Activated naive CD8-positive, alpha-beta T cell (primary cell): ENCODE results near the gene ACADM.
A peak's percentile ranks its signal among the peaks of the same experiment; 100 is the strongest.
"Not testable (repeated sequence)": the region's sequence is repeated elsewhere in the genome, so short reads cannot be mapped to it uniquely, and the experiment has no call there.

Source experiments
- H3K27ac Mint-ChIP-seq: one replicate; pipeline ENCODE4 v1.8.0; 2021; ENCODE audit warnings: mixed read lengths
- H3K27me3 Mint-ChIP-seq: one replicate; pipeline ENCODE4 v1.8.0; 2021; ENCODE audit warnings: mixed read lengths
- H3K36me3 Mint-ChIP-seq: one replicate; pipeline ENCODE4 v1.8.0; 2021; ENCODE audit warnings: mixed read lengths
- H3K4me1 Mint-ChIP-seq: one replicate; pipeline ENCODE4 v1.8.0; 2021; ENCODE audit warnings: low read depth, mixed read lengths
- H3K4me3 Mint-ChIP-seq: one replicate; pipeline ENCODE4 v1.8.0; 2021; ENCODE audit warnings: mild to moderate bottlenecking, mixed read lengths
- H3K9me3 Mint-ChIP-seq: one replicate; pipeline ENCODE4 v1.8.0; 2021; ENCODE audit warnings: low read depth, mixed read lengths

Gene ACADM

GRCh38 chr1:75724472-75725022 is at the start of gene ACADM:
TSS of gene ACADM (plus strand) at chr1:75724709. CDS start at chr1:75724788, 79 bp downstream.
- Mint-ChIP-seq H3K36me3 (no peaks in the 10 kb centered on the region), H3K4me3 (peak within 1 kb of the TSS; percentile 98), H3K27ac (peak within 1 kb of the TSS; percentile 95), H3K4me1 (peaks cover 61% of the 10 kb centered on the region), H3K9me3 (no peaks in the 10 kb centered on the region), H3K27me3 (no peaks in the 10 kb centered on the region)

- Mint-ChIP-seq H3K4me3 (no peak overlapping the region), H3K36me3 (no peaks in the 10 kb centered on the region), H3K4me1 (no peaks in the 10 kb centered on the region), H3K27me3 (peaks cover 3% of the 10 kb centered on the region), H3K9me3 (no peaks in the 10 kb centered on the region), H3K27ac (no peak overlapping the region)
Measured at GRCh38 chr1:75677443-75677842, 47.1 kb upstream of the ACADM start.

- not testable (repeated sequence) for H3K4me1 Mint-ChIP-seq, H3K27ac Mint-ChIP-seq, H3K36me3 Mint-ChIP-seq, H3K27me3 Mint-ChIP-seq, H3K9me3 Mint-ChIP-seq, H3K4me3 Mint-ChIP-seq
Measured at GRCh38 chr1:75677964-75678363, 46.5 kb upstream of the ACADM start.

- no peaks in the 10 kb centered on the region for H3K27me3 Mint-ChIP-seq
- H3K36me3 Mint-ChIP-seq: no peaks in the 10 kb centered on the region
- no peak overlapping the region for H3K4me3 Mint-ChIP-seq
- no peaks in the 10 kb centered on the region for H3K4me1 Mint-ChIP-seq
- no peak overlapping the region for H3K27ac Mint-ChIP-seq
- no peaks in the 10 kb centered on the region for H3K9me3 Mint-ChIP-seq
Measured at GRCh38 chr1:75690547-75690946, 34.0 kb upstream of the ACADM start.

GRCh38 chr1:75693551-75693950 is 31.0 kb upstream of the ACADM start:
- no peaks in the 10 kb centered on the region for H3K9me3 Mint-ChIP-seq
- H3K36me3 Mint-ChIP-seq: no peaks in the 10 kb centered on the region
- no peak overlapping the region for H3K4me3 Mint-ChIP-seq
- peaks cover under 1% of the 10 kb centered on the region for H3K27me3 Mint-ChIP-seq
- no peak overlapping the region for H3K27ac Mint-ChIP-seq
- H3K4me1 Mint-ChIP-seq: no peaks in the 10 kb centered on the region

- Mint-ChIP-seq H3K4me1 (no peaks in the 10 kb centered on the region), H3K9me3 (no peaks in the 10 kb centered on the region), H3K36me3 (no peaks in the 10 kb centered on the region), H3K27ac (no peak overlapping the region), H3K27me3 (peaks cover 2% of the 10 kb centered on the region), H3K4me3 (no peak overlapping the region)
Measured at GRCh38 chr1:75696000-75696399, 28.5 kb upstream of the ACADM start.

- Mint-ChIP-seq H3K36me3 (peaks cover 5% of the 10 kb centered on the region), H3K4me1 (no peaks in the 10 kb centered on the region), H3K27ac (no peak overlapping the region), H3K27me3 (peaks cover 17% of the 10 kb centered on the region), H3K9me3 (peaks cover 4% of the 10 kb centered on the region), H3K4me3 (no peak overlapping the region)
Measured at GRCh38 chr1:75707191-75707590, 17.3 kb upstream of the ACADM start.

GRCh38 chr1:75708910-75709309 is 15.6 kb upstream of the ACADM start:
- peaks cover 8% of the 10 kb centered on the region for H3K36me3 Mint-ChIP-seq
- peaks cover 21% of the 10 kb centered on the region for H3K27me3 Mint-ChIP-seq
- H3K27ac Mint-ChIP-seq: no peak overlapping the region
- H3K4me1 Mint-ChIP-seq: no peaks in the 10 kb centered on the region
- H3K9me3 Mint-ChIP-seq: peaks cover 4% of the 10 kb centered on the region
- no peak overlapping the region for H3K4me3 Mint-ChIP-seq

GRCh38 chr1:75710832-75711231 is 13.7 kb upstream of the ACADM start:
- no peak overlapping the region for H3K27ac Mint-ChIP-seq
- peaks cover 23% of the 10 kb centered on the region for H3K27me3 Mint-ChIP-seq
- peaks cover 4% of the 10 kb centered on the region for H3K9me3 Mint-ChIP-seq
- no peaks in the 10 kb centered on the region for H3K4me1 Mint-ChIP-seq
- H3K4me3 Mint-ChIP-seq: no peak overlapping the region
- peaks cover 8% of the 10 kb centered on the region for H3K36me3 Mint-ChIP-seq

GRCh38 chr1:75711846-75712245 is 12.7 kb upstream of the ACADM start:
- no peaks in the 10 kb centered on the region for H3K4me1 Mint-ChIP-seq
- peaks cover 4% of the 10 kb centered on the region for H3K9me3 Mint-ChIP-seq
- no peak overlapping the region for H3K27ac Mint-ChIP-seq
- H3K36me3 Mint-ChIP-seq: peaks cover 8% of the 10 kb centered on the region
- H3K27me3 Mint-ChIP-seq: peaks cover 20% of the 10 kb centered on the region
- no peak overlapping the region for H3K4me3 Mint-ChIP-seq

- Mint-ChIP-seq H3K4me3 (no peak overlapping the region), H3K27ac (no peak overlapping the region), H3K27me3 (peaks cover 19% of the 10 kb centered on the region), H3K4me1 (no peaks in the 10 kb centered on the region), H3K36me3 (peaks cover 8% of the 10 kb centered on the region), H3K9me3 (peaks cover 4% of the 10 kb centered on the region)
Measured at GRCh38 chr1:75712306-75712705, 12.2 kb upstream of the ACADM start.

- Mint-ChIP-seq H3K9me3 (no peaks in the 10 kb centered on the region), H3K4me1 (peaks cover 30% of the 10 kb centered on the region), H3K36me3 (no peaks in the 10 kb centered on the region), H3K4me3 (no peak overlapping the region), H3K27ac (no peak overlapping the region), H3K27me3 (no peaks in the 10 kb centered on the region)
Measured at GRCh38 chr1:75719810-75720209, 4.7 kb upstream of the ACADM start.

GRCh38 chr1:75720325-75720724 is 4.2 kb upstream of the ACADM start:
- no peak overlapping the region for H3K4me3 Mint-ChIP-seq
- peaks cover 31% of the 10 kb centered on the region for H3K4me1 Mint-ChIP-seq
- no peaks in the 10 kb centered on the region for H3K27me3 Mint-ChIP-seq
- H3K36me3 Mint-ChIP-seq: no peaks in the 10 kb centered on the region
- no peak overlapping the region for H3K27ac Mint-ChIP-seq
- no peaks in the 10 kb centered on the region for H3K9me3 Mint-ChIP-seq

- Mint-ChIP-seq H3K4me1 (peaks cover 36% of the 10 kb centered on the region), H3K36me3 (no peaks in the 10 kb centered on the region), H3K9me3 (no peaks in the 10 kb centered on the region), H3K4me3 (no peak overlapping the region), H3K27ac (no peak overlapping the region), H3K27me3 (no peaks in the 10 kb centered on the region)
Measured at GRCh38 chr1:75720820-75721219, 3.7 kb upstream of the ACADM start.

- not testable (repeated sequence) for H3K27ac Mint-ChIP-seq, H3K4me3 Mint-ChIP-seq, H3K9me3 Mint-ChIP-seq, H3K36me3 Mint-ChIP-seq, H3K27me3 Mint-ChIP-seq
- peaks cover 51% of the 10 kb centered on the region for H3K4me1 Mint-ChIP-seq
Measured at GRCh38 chr1:75722246-75722645, 2.3 kb upstream of the ACADM start.

- Mint-ChIP-seq H3K4me1 (peaks cover 58% of the 10 kb centered on the region), H3K4me3 (peak overlapping the region; percentile 98), H3K36me3 (no peaks in the 10 kb centered on the region), H3K9me3 (no peaks in the 10 kb centered on the region), H3K27ac (peak overlapping the region; percentile 31), H3K27me3 (no peaks in the 10 kb centered on the region)
Measured at GRCh38 chr1:75722966-75723365, 1.5 kb upstream of the ACADM start.
